GM21576 (cell line): ENCODE results near the gene IHH.

ENCODE experiments used
- ATAC-seq: cut with Tn5 transposase; IDR thresholded peaks from one replicate; pipeline ENCODE4 v1.9.1; 2021; ENCODE audit warnings: mild to moderate bottlenecking, moderate library complexity; ENCODE audit not compliant: unreplicated experiment

The IHH gene

DNA sequence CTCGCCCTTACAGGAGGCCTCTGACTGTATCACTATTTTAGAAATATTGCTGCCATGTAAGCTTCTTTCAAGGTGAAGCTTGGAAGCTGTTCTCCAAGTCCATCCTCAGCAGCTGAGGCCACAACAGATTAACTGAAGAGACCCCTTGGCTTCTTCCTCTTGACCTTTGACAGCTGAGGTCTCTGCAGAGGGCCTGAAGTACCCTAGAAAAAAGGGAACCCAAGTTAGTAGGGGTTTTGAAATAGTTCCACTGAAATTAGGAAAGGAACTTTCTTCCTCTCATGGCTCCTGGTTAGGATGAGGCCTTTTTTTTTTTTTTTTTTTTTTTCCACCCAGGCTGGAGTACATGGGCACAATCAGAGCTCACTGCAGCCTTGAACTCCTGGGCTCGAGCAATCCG, 15.5 kb upstream of the IHH start:
- ATAC-seq: no peak

DNA sequence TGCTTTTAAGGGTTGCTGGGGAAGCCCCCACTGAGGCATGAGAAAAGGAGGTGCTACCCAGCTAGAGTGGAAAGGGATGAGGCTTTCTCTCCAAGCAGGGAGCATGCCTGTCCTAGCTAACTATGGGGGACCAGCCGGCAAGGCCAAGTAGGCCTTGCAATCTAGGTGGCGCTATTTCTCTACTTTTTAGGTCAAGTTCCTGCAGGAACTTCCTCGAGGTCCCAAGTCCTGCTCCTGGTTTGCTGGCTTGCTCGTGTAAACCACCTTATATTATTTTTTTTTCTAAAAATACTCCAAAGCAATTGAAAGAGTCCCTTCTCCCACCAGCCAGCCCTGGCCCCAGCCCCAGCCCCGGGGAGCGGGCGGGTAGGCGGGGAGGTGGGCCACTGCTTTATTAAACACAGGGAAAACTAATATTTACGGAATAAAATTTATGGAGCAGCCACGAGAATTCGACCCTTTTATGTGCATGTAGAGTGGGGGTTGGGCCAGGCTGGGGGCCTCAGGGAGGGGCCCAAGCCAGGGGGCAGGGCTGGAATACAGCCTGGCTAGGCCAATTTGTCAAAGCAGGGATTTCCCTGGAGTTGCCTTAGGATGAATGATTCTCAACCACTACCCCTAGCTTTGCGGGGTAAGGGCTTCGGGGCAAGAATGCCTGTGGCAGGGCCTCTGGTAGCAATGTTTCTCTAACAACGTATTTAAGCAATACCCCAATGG, 12.8 kb upstream of the IHH start:
- no peak for ATAC-seq

DNA sequence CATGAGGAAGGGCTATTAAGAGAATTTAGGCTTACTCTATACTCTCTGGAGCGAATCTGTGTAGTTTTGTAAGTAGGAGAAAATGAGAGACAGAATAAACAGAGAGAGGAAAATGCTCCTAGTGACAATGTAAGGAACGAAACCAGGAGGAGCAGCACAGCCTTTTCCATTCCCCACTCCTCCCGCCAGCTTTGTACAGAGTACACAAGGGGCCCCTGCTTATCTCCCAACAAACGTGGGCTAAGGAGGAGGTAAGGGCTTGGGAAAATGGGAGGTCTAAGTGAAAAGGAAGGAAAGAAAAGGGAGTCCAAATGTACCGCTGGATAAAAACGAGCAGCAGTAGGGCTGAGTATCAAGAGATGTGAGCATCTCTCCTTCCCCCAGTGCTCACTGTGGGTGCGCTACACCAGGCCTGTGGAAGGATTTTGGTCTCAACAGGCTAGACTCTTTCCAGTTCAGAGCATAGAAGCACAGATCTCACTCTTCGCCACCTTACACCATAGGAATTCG, 12.1 kb upstream of the IHH start:
- ATAC-seq: no peak

DNA sequence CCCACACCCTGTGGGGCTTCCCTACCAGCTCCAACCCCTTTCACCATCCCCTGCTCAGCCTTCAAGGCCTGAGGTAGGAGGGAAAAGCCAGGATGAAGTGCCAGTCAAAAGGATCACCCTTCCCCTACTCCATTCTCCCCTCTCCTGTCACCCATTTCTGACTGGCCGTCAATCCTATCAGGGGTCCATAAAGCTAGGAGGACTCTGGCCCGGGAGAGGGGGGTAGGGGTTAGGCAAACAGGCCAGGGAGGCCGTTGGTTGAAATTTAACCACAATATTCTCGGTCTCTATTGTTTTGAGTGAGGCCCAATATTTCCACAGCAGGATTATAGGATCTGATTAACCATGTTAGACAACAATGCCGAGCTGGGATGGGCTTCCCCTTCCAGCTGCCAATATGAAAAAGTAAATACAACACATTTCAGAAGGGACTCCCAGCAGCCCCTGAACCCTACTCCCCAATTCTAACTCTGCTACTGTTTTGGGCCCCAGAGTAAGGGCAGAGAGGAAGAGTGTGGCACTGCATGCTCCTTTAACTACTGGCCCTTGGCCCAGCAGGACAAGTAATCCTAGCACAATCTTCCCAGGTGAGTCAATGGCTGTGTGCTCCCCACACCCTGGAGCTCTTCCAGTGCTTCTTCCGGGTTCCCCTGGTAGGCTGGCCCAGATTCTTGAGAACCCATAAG, 10.6 kb upstream of the IHH start:
- ATAC-seq: no peak

DNA sequence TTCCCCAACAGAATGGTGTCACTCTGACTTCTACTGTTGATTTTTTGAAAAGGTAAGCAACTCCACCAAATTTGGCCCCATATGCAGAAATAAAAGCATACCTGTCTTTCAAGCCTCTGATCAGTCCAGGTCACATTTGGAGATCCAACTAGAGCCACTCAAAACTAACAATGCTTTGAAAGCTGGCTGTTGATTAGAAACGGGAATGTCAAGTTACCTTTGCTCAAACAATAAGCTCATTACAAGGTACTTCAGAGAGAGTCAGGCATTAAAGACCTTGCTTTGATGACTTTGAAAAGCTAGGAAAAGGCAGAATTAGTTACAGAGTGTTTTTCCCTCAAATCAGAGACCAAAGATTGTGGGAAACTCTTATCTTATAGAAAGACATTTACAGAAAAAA, 4.8 kb upstream of the IHH start:
- ATAC-seq: no peak

DNA sequence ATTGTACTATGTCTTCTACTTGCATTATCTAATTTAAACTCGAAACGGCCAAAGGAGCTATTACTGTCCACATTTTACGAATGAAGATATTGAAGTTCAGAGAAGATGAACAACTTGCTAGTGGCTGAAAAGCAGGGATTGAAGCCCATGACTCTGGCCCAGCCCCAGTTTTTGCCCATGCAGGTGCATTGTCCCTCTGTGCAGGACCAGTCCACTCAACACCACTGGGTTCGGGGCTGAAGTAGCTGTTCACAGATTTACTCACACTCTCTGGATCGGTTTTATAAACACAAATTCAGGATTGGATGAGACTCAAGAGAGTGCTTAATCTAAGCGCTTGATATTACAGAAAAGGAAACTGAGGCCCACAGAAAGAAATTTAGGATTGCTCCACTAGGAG, 1.4 kb upstream of the IHH start:
- no peak for ATAC-seq

DNA sequence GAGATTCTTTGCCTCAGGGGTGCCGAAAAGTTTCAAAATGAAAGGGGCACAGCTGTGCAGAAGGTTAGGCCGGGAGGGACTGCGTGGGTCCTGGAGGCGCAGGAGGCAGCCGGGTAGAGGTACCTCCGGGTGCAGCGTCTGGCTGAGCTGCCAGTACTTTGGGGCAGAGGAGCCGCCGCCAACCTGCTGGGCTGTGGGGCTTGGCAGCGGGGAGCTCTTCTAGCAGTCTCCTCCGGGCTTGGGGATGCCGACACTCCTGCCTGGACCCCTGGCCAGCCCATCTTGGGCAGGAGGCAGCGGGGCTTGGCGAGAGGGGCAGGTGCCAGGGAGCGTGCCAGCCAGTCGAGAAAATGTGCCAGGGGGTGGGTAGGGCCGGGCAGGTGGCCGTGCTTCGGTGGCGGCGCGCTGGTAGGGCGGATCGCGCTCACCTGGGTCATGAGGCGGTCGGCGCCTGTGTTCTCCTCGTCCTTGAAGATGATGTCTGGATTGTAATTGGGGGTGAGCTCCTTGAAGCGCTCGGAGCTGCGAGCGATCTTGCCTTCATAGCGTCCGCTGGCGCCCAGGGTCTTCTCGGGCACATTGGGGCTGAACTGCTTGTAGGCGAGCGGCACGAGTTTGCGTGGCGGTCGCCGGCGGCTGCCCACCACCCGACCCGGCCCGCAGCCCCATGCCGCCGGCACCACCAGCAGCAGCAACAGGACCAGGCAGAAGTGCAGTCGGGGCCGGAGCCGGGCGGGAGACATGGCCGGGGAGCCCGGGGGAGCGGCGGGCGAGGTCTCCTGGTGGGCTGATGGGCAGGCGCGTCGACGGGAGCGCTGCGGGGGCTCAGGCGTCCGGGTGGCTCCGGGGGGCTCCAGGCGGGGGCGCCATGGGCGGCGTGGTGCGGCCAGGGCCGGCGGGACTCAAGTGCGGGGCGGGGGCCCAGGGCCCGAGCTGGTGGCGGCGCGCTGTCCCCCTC, 717 bp downstream of the IHH start:
- ATAC-seq: no peak

DNA sequence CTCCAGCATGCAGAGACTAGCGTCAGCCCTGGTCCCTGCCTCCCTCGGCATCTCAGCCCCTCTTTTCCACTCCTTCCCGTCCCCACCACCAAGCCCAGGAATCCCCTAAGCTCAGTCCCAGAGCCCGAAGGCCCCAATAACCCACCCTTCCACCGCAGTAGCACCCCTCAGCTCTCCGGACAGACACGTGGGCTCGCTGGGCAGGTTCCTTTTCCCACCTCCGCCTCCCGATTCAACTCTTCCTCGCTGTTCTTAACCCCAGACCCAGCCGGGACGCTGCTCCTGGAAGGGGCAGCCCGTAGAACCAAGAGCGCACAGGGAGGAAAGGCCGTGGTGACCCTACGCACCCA, 1.4 kb downstream of the IHH start:
- no peak for ATAC-seq

DNA sequence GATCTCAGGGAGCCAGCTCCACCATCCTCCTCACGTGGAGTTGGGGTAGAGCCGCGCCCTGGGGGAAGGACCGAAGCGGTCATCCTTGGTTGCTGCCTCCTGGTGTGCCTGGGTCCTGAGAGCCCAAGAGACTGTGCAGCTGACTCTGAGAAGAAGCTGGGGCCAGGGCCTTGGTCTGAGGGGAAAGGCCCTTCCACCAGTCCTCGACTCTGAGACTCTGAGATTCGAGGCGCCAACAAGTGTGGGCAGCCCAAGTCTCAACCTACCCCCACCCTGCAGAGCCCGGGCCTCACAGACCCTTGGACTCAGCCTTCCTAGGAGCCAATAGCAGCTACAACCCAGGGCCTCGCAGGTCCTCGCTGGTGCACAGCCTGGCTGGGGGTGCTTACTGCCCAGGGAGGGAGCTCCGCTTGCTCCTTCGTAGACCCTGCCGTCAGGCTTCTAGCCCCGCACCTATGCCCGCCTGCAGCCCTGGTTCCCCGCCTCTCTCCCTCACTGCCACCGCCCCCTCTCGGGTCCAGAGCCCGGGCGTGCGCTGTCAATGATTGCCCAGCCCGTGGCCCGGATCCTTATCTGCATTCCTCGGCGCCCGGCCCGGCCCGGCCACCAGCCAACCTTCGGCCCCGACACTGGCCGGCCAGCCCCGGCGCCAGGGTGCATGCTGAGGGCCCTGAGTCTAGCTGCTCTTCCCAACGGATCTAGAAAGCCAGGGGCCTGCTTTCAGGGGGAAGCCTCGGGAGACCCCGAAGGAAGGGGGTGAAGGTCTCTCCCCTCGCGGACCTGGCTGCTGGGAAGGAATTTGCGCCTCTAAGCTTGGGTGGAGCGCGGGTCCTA, 2.0 kb downstream of the IHH start:
- ATAC-seq: no peak

DNA sequence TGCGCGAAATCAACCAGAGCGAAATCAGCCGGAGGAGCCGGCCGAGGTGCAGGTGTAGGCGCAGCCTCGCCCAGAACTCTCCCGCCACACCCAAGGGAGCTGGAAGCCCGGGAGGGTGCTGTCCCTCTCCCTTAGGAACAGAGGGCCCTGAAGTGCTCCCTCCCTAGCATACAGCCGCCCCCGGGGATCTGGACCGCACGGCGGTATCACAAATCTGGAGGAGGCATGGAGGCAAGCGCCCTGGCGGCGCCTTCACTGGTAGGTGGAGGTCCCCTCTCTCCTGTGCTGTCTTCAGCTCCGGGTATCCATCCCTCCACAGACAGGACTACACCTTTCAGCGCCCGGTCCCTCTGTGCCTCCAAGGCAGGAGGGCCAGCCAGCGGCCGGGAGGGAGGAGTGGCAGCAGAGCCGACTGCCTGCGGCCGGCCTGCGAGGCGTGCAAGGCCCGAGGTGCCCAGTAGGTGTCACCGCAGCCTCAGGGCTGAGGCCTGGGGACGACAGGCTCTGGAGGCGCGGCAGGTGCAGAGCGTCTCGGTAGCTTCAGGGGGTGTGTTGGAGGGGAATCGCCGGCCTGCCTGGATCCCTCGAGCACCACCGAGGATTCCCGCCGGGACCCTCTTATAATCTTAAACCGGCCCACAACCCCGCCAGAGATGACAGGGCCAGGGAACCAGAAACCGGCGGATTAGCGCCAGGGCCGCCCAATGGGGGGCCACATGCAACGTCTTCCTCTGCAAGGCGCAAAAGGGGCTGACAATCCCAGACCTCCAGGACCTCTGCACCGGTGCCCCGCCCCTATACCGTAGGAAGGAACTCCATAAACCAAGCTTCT, 2.8 kb downstream of the IHH start:
- ATAC-seq: peak; percentile 91

DNA sequence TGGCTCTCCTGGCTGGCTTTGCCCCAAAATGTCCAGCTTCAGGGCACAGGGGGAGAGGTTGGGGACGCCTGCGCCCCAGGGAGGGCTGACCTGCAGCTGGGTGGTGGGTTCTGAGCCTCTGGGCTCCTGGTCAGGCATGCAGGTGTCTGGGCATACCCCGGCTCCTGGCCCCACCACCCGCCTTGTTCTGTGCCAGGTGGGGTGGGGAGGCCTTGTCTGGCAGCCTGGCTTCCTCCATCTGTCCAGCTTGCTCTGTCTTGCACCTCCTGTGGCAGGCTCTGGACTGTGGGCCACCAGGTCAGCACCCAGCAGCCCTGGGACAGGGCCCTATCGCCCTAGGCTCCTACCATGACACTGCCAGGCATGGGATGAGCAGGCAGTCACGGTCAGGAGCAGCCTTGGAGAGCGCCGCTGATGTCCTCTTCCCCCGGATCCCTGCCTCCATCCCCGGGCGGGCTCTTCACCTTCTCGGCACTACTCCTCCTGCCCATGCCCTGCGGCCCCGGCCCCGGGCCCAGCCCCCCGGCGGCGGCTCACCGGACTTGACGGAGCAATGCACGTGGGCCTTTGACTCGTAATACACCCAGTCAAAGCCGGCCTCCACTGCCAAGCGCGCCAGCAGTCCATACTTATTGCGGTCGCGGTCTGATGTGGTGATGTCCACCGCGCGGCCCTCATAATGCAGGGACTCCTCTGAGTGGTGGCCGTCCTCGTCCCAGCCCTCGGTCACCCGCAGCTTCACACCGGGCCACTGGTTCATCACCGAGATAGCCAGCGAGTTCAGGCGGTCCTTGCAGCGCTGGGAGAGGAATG, 3.6 kb downstream of the IHH start:
- no peak for ATAC-seq

DNA sequence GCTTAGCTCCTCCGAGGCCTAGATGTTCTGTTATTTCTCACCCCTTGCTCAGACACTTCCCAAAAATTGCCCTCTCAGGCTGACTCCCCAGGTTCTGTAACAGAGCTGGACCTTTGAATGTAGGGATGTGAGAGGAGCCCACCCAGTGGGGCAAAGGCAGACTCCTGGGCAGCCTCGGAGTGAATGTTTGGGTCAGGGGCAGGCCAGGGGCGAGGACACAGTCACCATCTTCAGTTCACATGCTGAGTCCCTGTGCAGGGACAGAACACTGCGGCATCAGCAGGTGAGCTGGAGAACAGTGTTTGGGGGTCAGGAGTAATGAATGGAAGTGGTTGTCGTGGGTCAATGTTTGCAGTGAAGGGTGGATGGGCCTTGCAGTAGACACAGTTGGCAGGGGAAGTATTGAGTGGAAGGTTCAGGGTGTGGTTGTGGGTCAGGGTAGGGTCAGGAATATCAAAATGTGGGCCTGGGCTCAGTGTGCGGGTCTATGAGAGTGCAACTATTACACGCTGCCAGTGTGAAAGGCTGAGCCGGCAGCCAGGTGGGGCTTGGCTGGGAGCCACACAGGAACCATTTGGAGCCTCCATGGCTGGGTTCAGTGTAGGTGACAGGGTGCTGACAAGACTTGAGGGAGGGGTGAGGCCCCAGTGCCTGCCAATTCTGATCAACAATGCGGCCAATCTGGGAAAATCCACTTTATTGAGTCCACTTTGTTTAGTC, 4.4 kb downstream of the IHH start:
- no peak for ATAC-seq

DNA sequence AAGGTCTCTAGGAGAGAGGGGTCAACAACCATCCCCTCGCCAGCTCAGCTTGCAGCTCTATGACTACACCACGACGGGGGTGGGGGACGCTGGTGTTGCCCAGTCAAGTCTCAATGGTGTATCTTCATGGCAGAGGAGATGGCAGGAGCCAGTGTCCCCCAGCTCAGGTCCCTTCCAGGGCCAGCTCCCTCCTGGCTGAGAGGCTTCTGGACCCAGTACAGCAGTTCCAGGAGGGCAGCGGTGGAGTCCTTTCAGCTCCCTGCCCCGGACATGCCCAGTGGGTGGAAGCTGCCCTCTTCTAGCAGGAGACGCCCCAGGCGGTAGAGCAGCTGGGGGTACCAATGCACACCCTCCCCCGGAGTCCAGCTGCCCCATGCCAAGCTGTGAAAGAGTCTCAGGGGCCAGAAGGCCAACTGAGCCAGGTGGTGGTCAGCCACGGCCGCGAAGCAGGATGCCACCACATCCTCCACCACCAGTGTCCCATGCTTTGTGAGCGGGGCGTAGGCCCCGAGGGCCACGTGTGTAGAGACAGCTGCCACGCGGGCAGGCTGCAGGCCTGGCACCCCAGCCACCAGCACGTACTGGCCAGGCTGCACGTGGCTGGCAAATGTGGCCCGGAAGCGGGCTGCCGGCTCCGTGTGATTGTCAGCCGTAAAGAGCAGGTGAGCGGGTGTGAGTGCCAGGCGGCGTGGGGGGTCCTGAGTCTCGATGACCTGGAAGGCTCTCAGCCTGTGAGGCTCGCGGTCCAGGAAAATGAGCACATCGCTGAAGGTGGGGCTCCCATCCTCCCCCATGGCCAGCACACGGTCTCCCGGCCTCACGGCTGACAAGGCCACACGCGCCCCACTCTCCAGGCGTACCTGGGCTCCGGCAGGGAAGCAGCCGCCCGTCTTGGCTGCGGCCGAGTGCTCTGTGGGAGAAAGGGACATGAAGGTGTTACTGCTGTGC, 5.5 kb downstream of the IHH start:
- no peak for ATAC-seq

DNA sequence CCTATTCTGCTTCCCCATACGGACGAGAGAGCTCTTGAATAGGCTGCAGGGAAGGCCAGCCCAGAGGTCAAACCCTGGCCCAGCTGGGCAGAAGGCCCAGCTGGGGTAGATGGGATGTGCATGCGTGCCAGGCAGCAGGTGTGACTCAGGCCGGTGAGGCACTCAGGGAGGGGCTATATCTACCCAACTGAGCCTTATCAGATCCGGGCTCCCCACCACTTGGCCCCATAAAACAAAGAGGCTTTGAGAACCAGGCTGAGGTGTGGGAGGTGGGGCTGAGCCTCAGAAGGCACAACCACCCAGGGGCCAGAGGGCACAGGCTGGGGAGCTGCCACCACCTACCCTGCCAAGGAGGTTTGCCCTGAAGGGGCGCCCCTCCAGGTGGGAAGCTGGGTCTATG, 11.4 kb downstream of the IHH start:
- ATAC-seq: no peak

DNA sequence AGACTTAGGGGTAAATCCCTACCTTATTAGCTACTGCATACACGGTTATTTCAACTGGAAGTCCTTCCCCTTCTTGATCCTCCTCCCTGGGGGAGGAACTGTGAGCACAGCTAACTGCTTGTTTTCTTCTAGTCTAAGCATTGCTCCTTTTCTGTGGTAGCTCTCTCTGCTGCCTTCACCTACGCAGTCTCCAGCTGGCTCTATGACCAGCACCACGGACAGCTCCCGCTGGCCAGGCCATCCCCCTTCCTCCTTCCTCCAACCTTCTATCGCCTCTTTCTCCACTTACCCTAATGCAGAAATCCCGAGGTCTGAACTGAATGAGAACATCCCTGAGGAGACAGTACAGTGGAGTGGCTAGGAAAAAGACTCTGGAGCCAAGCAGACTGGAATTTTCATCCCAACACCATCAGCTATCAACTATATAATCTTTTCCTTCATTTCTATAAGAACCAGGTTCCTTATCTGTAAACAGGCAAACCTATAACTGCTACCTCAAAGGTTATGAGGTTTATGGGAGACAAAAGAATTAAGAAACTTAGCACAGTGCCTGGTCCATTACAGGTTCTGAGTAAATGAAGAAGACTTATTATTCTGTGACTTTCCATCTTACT, 14.7 kb downstream of the IHH start:
- ATAC-seq: no peak

DNA sequence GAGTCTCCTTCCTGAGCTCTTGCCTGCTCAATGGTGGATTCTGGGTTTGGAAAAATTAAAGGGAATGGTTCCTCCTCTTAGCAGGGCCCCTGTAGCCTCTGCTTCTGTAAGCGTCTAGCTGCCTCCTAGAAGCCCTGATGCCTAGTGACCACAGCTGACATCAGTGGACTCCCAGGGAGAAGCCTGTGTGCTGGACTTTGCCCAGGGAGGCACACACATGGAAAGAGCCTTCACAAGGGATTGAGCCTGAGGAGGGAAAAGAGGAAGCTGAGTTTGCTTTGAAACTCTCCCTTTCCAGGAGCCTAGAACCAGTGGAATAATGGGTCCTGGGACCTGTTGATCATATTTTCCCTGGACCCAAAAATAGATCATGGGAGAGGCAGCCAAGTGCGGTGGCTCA, 18.0 kb downstream of the IHH start:
- no peak for ATAC-seq

DNA sequence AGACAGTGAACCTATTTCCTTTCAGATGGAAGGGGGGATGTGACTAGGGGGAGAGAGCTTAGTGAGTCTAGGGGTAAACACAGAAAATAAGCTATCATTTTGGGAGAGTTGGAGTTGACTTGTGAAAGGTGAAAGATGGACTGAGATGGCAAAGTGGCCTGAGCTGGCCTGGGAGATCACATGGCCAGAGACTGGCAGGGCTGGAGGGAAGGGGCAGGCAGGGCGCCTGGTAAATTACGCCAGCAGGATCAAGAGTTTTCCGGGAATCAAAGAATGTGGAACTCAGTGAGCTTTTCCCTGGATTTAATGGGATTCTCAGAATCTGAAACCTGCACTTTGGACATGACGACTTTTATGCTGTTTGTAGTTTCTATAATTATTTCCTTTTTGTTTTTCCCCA, 18.6 kb downstream of the IHH start:
- no peak for ATAC-seq
